K562 (cell line): ENCODE results near the gene ANO2. TPM values are rescaled to one million over a fixed set of nuclear protein-coding genes. Genes with fewer than 3 reads are reported as not detected.

Source experiments
- ATAC-seq: fragments of 200-7000 bp; cut with Tn5 transposase; 3 replicates; pipeline ENCODE4 v1.9.1; 2020; ENCODE audit warnings: moderate library complexity
- BruUV-seq: library from RNA; stranded (reverse); fragments of 400-500 nt; replicated peaks from 2 replicates; lab custom pipeline; 2021; lab: Mats Ljungman, UMichigan
- CTCF ChIA-PET: fragments of 300-600 bp; formaldehyde crosslinking; extraction: SDS; loops from one replicate; lab custom pipeline; 2021; ENCODE audit warnings: low intra/inter-chr PET ratio; lab: Yijun Ruan, JAX
- POLR2A ChIA-PET: fragments of 300-600, 350-650 bp; sonication (Branson Sonifier 250); formaldehyde crosslinking; extraction: SDS; loops from one replicate; lab custom pipeline; 2021; ENCODE audit warnings: antibody characterized with exemption, inconsistent platforms; lab: Yijun Ruan, JAX
- DNase-seq, 4 experiments: peaks; one replicate each; pipeline versions ENCODE4 v3.0.0 to v3.0.0-alpha.2; 2011 to 2018; ENCODE audit warnings: low spot score in 3 of 4, mixed read lengths in 3 of 4; ENCODE audit errors: extremely low read depth in 1 of 4
- FAIRE-seq: peaks from 2 replicates; lab custom pipeline; 2011; peaks lifted over from hg19 to GRCh38; lab: Jason Lieb, UNC
- H2AFZ ChIP-seq: 2 replicates; pipeline ENCODE4 v1.6.0; 2011; ENCODE audit warnings: low read depth, low read length, control low read depth, inconsistent platforms
- H3K27ac ChIP-seq: fragments of 200-600 bp; 3 replicates; pipeline ENCODE4 v1.8.0; 2011; ENCODE audit warnings: low read depth, mild to moderate bottlenecking, control low read depth, inconsistent platforms, low read length, moderate library complexity, mixed read lengths; ENCODE audit errors: extremely low read depth
- H3K27me3 ChIP-seq, 2 experiments: fragments of 300-600 bp in 1 of 2; 2 replicates in 1 of 2; 3 replicates in 1 of 2; pipeline versions ENCODE4 v1.6.0 to v1.8.0; 2011; ENCODE audit warnings: inconsistent platforms in 2 of 2, low read length in 2 of 2, mild to moderate bottlenecking in 1 of 2, mixed read lengths in 1 of 2, moderate library complexity in 1 of 2; ENCODE audit not compliant: control insufficient read depth in 2 of 2, insufficient read depth in 2 of 2
- H3K36me3 ChIP-seq: fragments of 300-600 bp; 3 replicates; pipeline ENCODE4 v1.8.0; 2011; ENCODE audit warnings: mild to moderate bottlenecking, low read length, inconsistent platforms; ENCODE audit not compliant: control insufficient read depth, insufficient read depth
- H3K4me1 ChIP-seq, 2 experiments: fragments of 200-600 bp in 1 of 2; replicated peaks in 1 of 2; 2 replicates in 1 of 2; 3 replicates in 1 of 2; pipeline versions ENCODE4 v1.5.1 to v1.8.0; 2011; ENCODE audit warnings: inconsistent platforms in 2 of 2, low read length in 2 of 2, mild to moderate bottlenecking in 1 of 2, mixed read lengths in 1 of 2, moderate library complexity in 1 of 2; ENCODE audit not compliant: control insufficient read depth in 2 of 2, insufficient read depth in 2 of 2
- H3K4me2 ChIP-seq: 2 replicates; pipeline ENCODE4 v1.6.1; 2011; ENCODE audit warnings: low read length, control low read depth, inconsistent platforms, mixed read lengths; ENCODE audit not compliant: insufficient read depth
- H3K4me3 ChIP-seq: fragments of 200-600 bp; sonication (generic), shearing (Covaris generic); 2 replicates; pipeline ENCODE4 v1.5.1; 2016; ENCODE audit warnings: control low read depth, inconsistent platforms
- H3K79me2 ChIP-seq: fragments of 200-600 bp; 3 replicates; pipeline ENCODE4 v1.8.0; 2011; ENCODE audit warnings: low read length, inconsistent platforms; ENCODE audit not compliant: control insufficient read depth, insufficient read depth
- H3K9ac ChIP-seq, 2 experiments: 2 replicates each; pipeline versions ENCODE4 v1.6.0 to v1.6.1; 2011; ENCODE audit warnings: low read depth in 2 of 2, low read length in 2 of 2, control low read depth in 1 of 2, inconsistent platforms in 1 of 2, mild to moderate bottlenecking in 1 of 2, mixed read lengths in 1 of 2; ENCODE audit not compliant: insufficient read depth in 1 of 2
- H3K9me1 ChIP-seq: one replicate; pipeline ENCODE4 v1.6.0; 2011; ENCODE audit warnings: inconsistent platforms, mild to moderate bottlenecking, low read length, moderate library complexity; ENCODE audit not compliant: control insufficient read depth, insufficient read depth
- H3K9me3 ChIP-seq: replicated peaks from 2 replicates; pipeline ENCODE4 v1.5.1; 2011; ENCODE audit warnings: low read depth, low read length, inconsistent platforms; ENCODE audit not compliant: control insufficient read depth, insufficient read depth
- H4K20me1 ChIP-seq: replicated peaks from 2 replicates; pipeline ENCODE4 v1.6.1; 2011; ENCODE audit warnings: low read length, inconsistent platforms, mixed read lengths; ENCODE audit not compliant: control insufficient read depth, insufficient read depth
- BRCA1 ChIP-seq, 2 experiments: fragments of 450-650 bp in 1 of 2; sonication (generic) in 1 of 2; formaldehyde crosslinking in 1 of 2; IDR thresholded peaks; 2 replicates each; pipeline versions ENCODE4 v1.5.0 to v1.6.1; 2017 to 2020; ENCODE audit warnings: mild to moderate bottlenecking in 1 of 2, missing genetic modification reagents in 1 of 2
- GABPB2 ChIP-seq: fragments of 250-450 bp; sonication (Bioruptor Pico); conservative IDR thresholded peaks from 2 replicates; pipeline ENCODE4 v1.5.1; 2021; ENCODE audit warnings: mild to moderate bottlenecking
- OTX1 ChIP-seq: fragments of 450-650 bp; formaldehyde crosslinking; IDR thresholded peaks from 2 replicates; pipeline ENCODE4 v1.4.0; 2022; ENCODE audit warnings: mild to moderate bottlenecking
- PHF20 ChIP-seq: fragments of 450-650 bp; IDR thresholded peaks from 2 replicates; pipeline ENCODE4 v1.6.1; 2018; ENCODE audit not compliant: partially characterized antibody
- PHTF2 ChIP-seq: fragments of 250-450 bp; sonication (Bioruptor Pico); IDR thresholded peaks from 2 replicates; pipeline ENCODE4 v1.5.0; 2021; ENCODE audit warnings: mild to moderate bottlenecking
- PYGO2 ChIP-seq: fragments of 450-650 bp; IDR thresholded peaks from 2 replicates; pipeline ENCODE4 v1.6.1; 2016; ENCODE audit warnings: mild to moderate bottlenecking, missing genetic modification characterization, moderate library complexity, missing compliant biosample characterization
- RB1 ChIP-seq: fragments of 450-650 bp; IDR thresholded peaks from 2 replicates; pipeline ENCODE4 v1.6.1; 2017; ENCODE audit warnings: low read depth, mild to moderate bottlenecking
- TAL1 ChIP-seq: fragments of 450-650 bp; IDR thresholded peaks from 2 replicates; pipeline ENCODE4 v1.6.1; 2016; ENCODE audit warnings: mild to moderate bottlenecking
- ZNF175 ChIP-seq: fragments of 200-800 bp; sonication (Bioruptor generic); IDR thresholded peaks from 2 replicates; pipeline ENCODE4 v1.6.1; 2016; ENCODE audit warnings: low read depth, mild to moderate bottlenecking, missing genetic modification characterization, missing compliant biosample characterization
- ZNF431 ChIP-seq: sonication (generic); formaldehyde crosslinking; IDR thresholded peaks from 2 replicates; pipeline ENCODE4 v1.8.0; 2022; ENCODE audit warnings: mild to moderate bottlenecking, missing genetic modification reagents
- ZNF75A ChIP-seq: fragments of 450-650 bp; formaldehyde crosslinking; IDR thresholded peaks from 2 replicates; pipeline ENCODE4 v1.4.0; 2020; ENCODE audit warnings: mild to moderate bottlenecking
- WGBS: fragments of 100-300 bp; shearing (Covaris generic); methylation state at CpG from one replicate; pipeline ENCODE4 v1.1.6; 2016; ENCODE audit warnings: low coverage, mixed read lengths; ENCODE audit not compliant: insufficient coverage; ENCODE audit errors: missing lambda C conversion rate; 5-methylcytosine and 5-hydroxymethylcytosine counted together
- in situ Hi-C: fragments of 300-500 bp; cut with MboI; formaldehyde crosslinking; loops from 4 replicates; pipeline ENCODE4 v1.15.0; 2018; ENCODE audit warnings: inconsistent platforms, mixed read lengths
- intact Hi-C: fragments of 100-400 bp; cut with micrococcal nuclease; formaldehyde crosslinking; loops from 2 replicates; pipeline ENCODE4 v1.14.2; 2022
- polyA plus RNA-seq, 8 experiments: library from polyadenylated mRNA; depleted of rRNA in 4 of 8; stranded (reverse) in 5 of 8; unstranded in 3 of 8; fragments of >200 nt; fragmentation: Nextera tagmentation in 2 of 8; fragmentation: Illumina TruSeq in 1 of 8; extraction: Ambion mirVana in 2 of 8; extraction: Trizol in 1 of 8; gene quantifications; 2 replicates each; pipeline versions ENCODE4 v1.2.1 to v1.2.3, GENCODE V29; 2011 to 2014; ENCODE audit warnings: inconsistent platforms in 1 of 8, missing spikeins in 1 of 8
- total RNA-seq, 7 experiments: library from RNA; depleted of rRNA in 6 of 7; stranded (reverse); fragments of >200 nt in 6 of 7; fragmentation: Illumina TruSeq in 2 of 7; extraction: Trizol in 2 of 7; gene quantifications; 2 replicates each; pipeline versions ENCODE4 v1.2.1 to v1.2.3, GENCODE V29; 2011 to 2021; ENCODE audit warnings: low replicate concordance in 1 of 7
- TF ChIP-seq, protein P1 (sequence below): fragments of 450-650 bp; formaldehyde crosslinking; conservative IDR thresholded peaks from 2 replicates; pipeline ENCODE4 v1.4.0; 2022; ENCODE audit warnings: mild to moderate bottlenecking, missing genetic modification characterization
- TF ChIP-seq, protein P2 (sequence below): fragments of 450-650 bp; IDR thresholded peaks from 2 replicates; pipeline ENCODE4 v1.7.0; 2016; ENCODE audit warnings: borderline replicate concordance
- TF ChIP-seq, protein P3 (sequence below): fragments of 250-450 bp; sonication (Bioruptor Pico); IDR thresholded peaks from 2 replicates; pipeline ENCODE4 v1.5.0; 2021

Gene ANO2
- total and polyA plus RNA-seq, 9 of the 15 experiments (the other 6 are each of a cell fraction or from before 2014, with no cell fraction given): 0.64 TPM; not detected in 8

DNA sequence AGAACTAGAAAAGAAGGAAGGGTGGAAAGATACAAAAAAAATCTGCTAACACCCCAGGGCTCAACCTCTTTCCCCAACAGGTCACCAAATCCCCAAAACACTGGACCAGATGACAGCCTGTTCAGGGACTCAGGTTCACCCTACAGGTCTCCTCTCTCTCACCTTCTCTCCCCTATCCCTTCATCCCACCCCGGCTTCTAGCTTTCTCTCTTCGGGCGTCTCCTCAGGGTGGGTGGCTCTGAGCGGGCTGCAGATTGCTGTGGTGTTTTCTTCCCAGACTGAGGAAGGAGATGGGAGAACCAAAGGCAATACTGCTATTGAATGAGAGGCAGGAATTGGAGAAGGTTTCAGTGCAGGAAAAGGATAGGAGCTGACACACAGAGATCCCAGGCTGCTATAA, 39.3 kb downstream of the ANO2 start:
- POLR2A ChIA-PET: no interaction called here
- Histone ChIP-seq H3K4me2 (no peak overlapping the region), H3K27ac (no peak overlapping the region), H3K4me1 (no peaks in the 10 kb centered on the region), H4K20me1 (no peaks in the 10 kb centered on the region), H3K79me2 (no peaks in the 10 kb centered on the region), H3K9me3 (no peaks in the 10 kb centered on the region), H2AFZ (no peak overlapping the region), H3K9me1 (no peaks in the 10 kb centered on the region), H3K36me3 (no peaks in the 10 kb centered on the region), H3K9ac (no peak overlapping the region), H3K4me3 (no peak overlapping the region), H3K27me3 (no peaks in the 10 kb centered on the region; a peak in 1 of 5 replicates)
- intact Hi-C loops (no loop called here), in situ Hi-C loops (no loop called here)
- WGBS: 0% methylated on average over 1 of the region's 4 CpGs
- CTCF ChIA-PET: no interaction called here
- TF ChIP-seq, protein P1, sequence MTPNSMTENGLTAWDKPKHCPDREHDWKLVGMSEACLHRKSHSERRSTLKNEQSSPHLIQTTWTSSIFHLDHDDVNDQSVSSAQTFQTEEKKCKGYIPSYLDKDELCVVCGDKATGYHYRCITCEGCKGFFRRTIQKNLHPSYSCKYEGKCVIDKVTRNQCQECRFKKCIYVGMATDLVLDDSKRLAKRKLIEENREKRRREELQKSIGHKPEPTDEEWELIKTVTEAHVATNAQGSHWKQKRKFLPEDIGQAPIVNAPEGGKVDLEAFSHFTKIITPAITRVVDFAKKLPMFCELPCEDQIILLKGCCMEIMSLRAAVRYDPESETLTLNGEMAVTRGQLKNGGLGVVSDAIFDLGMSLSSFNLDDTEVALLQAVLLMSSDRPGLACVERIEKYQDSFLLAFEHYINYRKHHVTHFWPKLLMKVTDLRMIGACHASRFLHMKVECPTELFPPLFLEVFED (CRISPR knock-in tag): no peak
- TF ChIP-seq PYGO2 (tag) (no peak), ZNF75A (CRISPR knock-in tag) (no peak), BRCA1 (IDR thresholded peaks at IDR 0.05) (no peak), BRCA1 (CRISPR knock-in tag; IDR thresholded peaks at IDR 0.05) (no peak), PHF20 (no peak), GABPB2 (no peak), ZNF431 (CRISPR knock-in tag) (no peak), OTX1 (no peak), RB1 (no peak), TAL1 (no peak), PHTF2 (CRISPR knock-in tag) (no peak), ZNF175 (CRISPR knock-in tag) (no peak)
- TF ChIP-seq, protein P2, sequence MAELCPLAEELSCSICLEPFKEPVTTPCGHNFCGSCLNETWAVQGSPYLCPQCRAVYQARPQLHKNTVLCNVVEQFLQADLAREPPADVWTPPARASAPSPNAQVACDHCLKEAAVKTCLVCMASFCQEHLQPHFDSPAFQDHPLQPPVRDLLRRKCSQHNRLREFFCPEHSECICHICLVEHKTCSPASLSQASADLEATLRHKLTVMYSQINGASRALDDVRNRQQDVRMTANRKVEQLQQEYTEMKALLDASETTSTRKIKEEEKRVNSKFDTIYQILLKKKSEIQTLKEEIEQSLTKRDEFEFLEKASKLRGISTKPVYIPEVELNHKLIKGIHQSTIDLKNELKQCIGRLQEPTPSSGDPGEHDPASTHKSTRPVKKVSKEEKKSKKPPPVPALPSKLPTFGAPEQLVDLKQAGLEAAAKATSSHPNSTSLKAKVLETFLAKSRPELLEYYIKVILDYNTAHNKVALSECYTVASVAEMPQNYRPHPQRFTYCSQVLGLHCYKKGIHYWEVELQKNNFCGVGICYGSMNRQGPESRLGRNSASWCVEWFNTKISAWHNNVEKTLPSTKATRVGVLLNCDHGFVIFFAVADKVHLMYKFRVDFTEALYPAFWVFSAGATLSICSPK: no peak
- TF ChIP-seq, protein P3, sequence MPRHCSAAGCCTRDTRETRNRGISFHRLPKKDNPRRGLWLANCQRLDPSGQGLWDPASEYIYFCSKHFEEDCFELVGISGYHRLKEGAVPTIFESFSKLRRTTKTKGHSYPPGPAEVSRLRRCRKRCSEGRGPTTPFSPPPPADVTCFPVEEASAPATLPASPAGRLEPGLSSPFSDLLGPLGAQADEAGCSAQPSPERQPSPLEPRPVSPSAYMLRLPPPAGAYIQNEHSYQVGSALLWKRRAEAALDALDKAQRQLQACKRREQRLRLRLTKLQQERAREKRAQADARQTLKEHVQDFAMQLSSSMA (CRISPR knock-in tag): no peak
- FAIRE-seq (no peak), DNase-seq (no peak), ATAC-seq (no peak)
- no TSS peak for BruUV-seq
